Adrenal gland (tissue), 12 donors: ENCODE results near the gene INPP4A. TPM values are rescaled to one million over a fixed set of nuclear protein-coding genes. Genes with fewer than 3 reads are reported as not detected.

Experiments
- DNase-seq, 7 donors: peaks; one replicate each; pipeline ENCODE4 v3.0.0-alpha.2; 2019 to 2020
- H3K27ac ChIP-seq, 5 donors: fragments of 200-600 bp; sonication (generic) in 4 of 5; 1 replicate in 3 of 5; 2 replicates in 2 of 5; pipeline versions ENCODE4 v1.5.1 to v1.8.0; 2016 to 2020; ENCODE audit warnings: mild to moderate bottlenecking in 1 of 5
- H3K27me3 ChIP-seq: fragments of 200-600 bp; 2 replicates; pipeline ENCODE4 v1.8.0; 2021
- H3K36me3 ChIP-seq, 2 donors: fragments of 200-600 bp; replicated peaks in 1 of 2; 1 replicate in 1 of 2; 2 replicates in 1 of 2; pipeline versions ENCODE4 v1.5.1 to v1.8.0; 2018 to 2022
- H3K4me1 ChIP-seq, 2 donors: fragments of 200-600 bp; replicated peaks in 1 of 2; 1 replicate in 1 of 2; 2 replicates in 1 of 2; pipeline versions ENCODE4 v1.5.1 to v1.8.0; 2018 to 2021
- H3K4me3 ChIP-seq, 4 donors: fragments of 200-600 bp; sonication (generic) in 3 of 4; one replicate each; pipeline ENCODE4 v1.5.1; 2016 to 2018
- H3K9me3 ChIP-seq, 3 donors: fragments of 200-600 bp; sonication (generic) in 1 of 3; replicated peaks in 1 of 3; 1 replicate in 2 of 3; 2 replicates in 1 of 3; pipeline versions ENCODE4 v1.5.1 to v1.8.0; 2016 to 2021
- CTCF ChIP-seq, 6 experiments: fragments of 450-650 bp in 4 of 6; fragments of 200-600 bp in 2 of 6; sonication (generic) in 1 of 6; IDR thresholded peaks; 1 replicate in 5 of 6; 2 replicates in 1 of 6; pipeline versions ENCODE4 v1.5.1 to v1.8.0; 2016 to 2021; ENCODE audit warnings: antibody characterized with exemption in 6 of 6, mild to moderate bottlenecking in 2 of 6, moderate library complexity in 1 of 6
- POLR2A ChIP-seq, 2 donors: fragments of 450-650 bp; IDR thresholded peaks; one replicate each; pipeline ENCODE4 v1.6.1; 2017; ENCODE audit warnings: antibody characterized with exemption in 2 of 2, mild to moderate bottlenecking in 2 of 2, moderate library complexity in 1 of 2
- WGBS, 4 donors: extraction: QIAGEN DNeasy Blood & Tissue Kit in 2 of 4; methylation state at CpG; one replicate each; pipeline versions ENCODE4 v1.1.5 to v1.1.7; 2013 to 2017; 5-methylcytosine and 5-hydroxymethylcytosine counted together
- intact Hi-C, 2 donors: fragments of 100-400 bp; cut with DNase I; formaldehyde crosslinking; loops; one replicate each; pipeline versions ENCODE4 v1.14.1 to v1.15.0; 2022 to 2023
- polyA plus RNA-seq, 3 donors: library from polyadenylated mRNA; stranded (reverse); fragments of 200-250 nt in 2 of 3; fragments of 350-450 nt in 1 of 3; fragmentation: Illumina TruSeq in 1 of 3; extraction: RNeasy Lipid Tissue Mini Kit (QIAGEN cat#74804) in 1 of 3; gene quantifications; one replicate each; pipeline ENCODE4 v1.2.3, GENCODE V29; 2013 to 2014
- total RNA-seq, 9 donors: library from RNA; depleted of rRNA in 4 of 9; stranded (reverse); fragments of >200 nt in 4 of 9; fragments of 120-200 nt in 1 of 9; fragmentation: NEBNext Ultra II Directional in 1 of 9; extraction: Animal tissue kit (Norgen Biotek cat#: 25700) in 1 of 9; gene quantifications; one replicate each; pipeline versions ENCODE4 v1.1.0 to v1.2.4, GENCODE V29; 2013 to 2023
- donor health status: healthy with polysubstance abuse.
- donor health status: Bipolar disorder and iron deficiency.
- donor health status: DM: yes; HTN: yes; CAD: no.
- donor health status: DM: no; HTN: no; CAD: no.
- donor health status: DM: no; HTN: no; CAD: no.
- donor health status: DM: yes; HTN: yes; CAD: no.

The INPP4A gene
- total and polyA plus RNA-seq, 12 donors: 8.8 to 40.5 (median 27.3) TPM

- peak in 2 of 7 donors; percentile 11 to 46 for DNase-seq
- TF ChIP-seq CTCF (IDR thresholded peaks at IDR 0.05): no peak
- no peak for TF ChIP-seq POLR2A (IDR thresholded peaks at IDR 0.05)
- intact Hi-C loops: no loop called here
- no peak overlapping the region for H3K27ac ChIP-seq
- WGBS, 4 donors: 87 to 92% (median 88%) methylated on average over 6 to 10 of the region's 10 CpGs
- H3K4me3 ChIP-seq: no peak overlapping the region
- no peaks in the 10 kb centered on the region for H3K9me3 ChIP-seq
- no peaks in the 10 kb centered on the region for H3K27me3 ChIP-seq
- H3K36me3 ChIP-seq: peaks cover 0 to 28% of the 10 kb centered on the region in 2 donors
- no peaks in the 10 kb centered on the region for H3K4me1 ChIP-seq
These were observed 139.4 kb downstream of the INPP4A start for GRCh38 chr2:98583816-98584618.

- intact Hi-C loops: no loop called here
- Histone ChIP-seq H3K36me3 (peaks cover 0 to 24% of the 10 kb centered on the region in 2 donors), H3K4me1 (no peaks in the 10 kb centered on the region), H3K9me3 (no peaks in the 10 kb centered on the region), H3K27ac (no peak overlapping the region), H3K27me3 (no peaks in the 10 kb centered on the region), H3K4me3 (no peak overlapping the region)
- peak in 1 of 7 donors; percentile 35 for DNase-seq
- 94 to 97% (median 96%) methylated on average over 10 of the region's 10 CpGs for WGBS, 4 donors
- TF ChIP-seq CTCF (IDR thresholded peaks at IDR 0.05): no peak
- no peak for TF ChIP-seq POLR2A (IDR thresholded peaks at IDR 0.05)
These were observed 140.7 kb downstream of the INPP4A start for GRCh38 chr2:98585386-98585785.

GRCh38 chr2:98586551-98587140 is 142.0 kb downstream of the INPP4A start:
- WGBS, 4 donors: 92 to 98% (median 96%) methylated on average over 5 to 6 of the region's 6 CpGs
- Histone ChIP-seq H3K27me3 (no peaks in the 10 kb centered on the region), H3K4me1 (no peaks in the 10 kb centered on the region), H3K9me3 (no peaks in the 10 kb centered on the region), H3K36me3 (peaks cover 0 to 24% of the 10 kb centered on the region in 2 donors), H3K27ac (no peak overlapping the region), H3K4me3 (no peak overlapping the region)
- TF ChIP-seq CTCF (IDR thresholded peaks at IDR 0.05): no peak
- TF ChIP-seq POLR2A (IDR thresholded peaks at IDR 0.05): no peak
- intact Hi-C loops: no loop called here
- DNase-seq: peak in 1 of 7 donors; percentile 39

GRCh38 chr2:98588880-98589431 is 144.3 kb downstream of the INPP4A start:
- H3K9me3 ChIP-seq: no peaks in the 10 kb centered on the region
- H3K36me3 ChIP-seq: peaks cover 0 to 11% of the 10 kb centered on the region in 2 donors
- WGBS, 4 donors: 51 to 62% (median 56%) methylated on average over 4 of the region's 4 CpGs
- H3K27me3 ChIP-seq: no peaks in the 10 kb centered on the region
- no peaks in the 10 kb centered on the region for H3K4me1 ChIP-seq
- peak in 1 of 7 donors; percentile 30 for DNase-seq
- TF ChIP-seq POLR2A (IDR thresholded peaks at IDR 0.05) (no peak), CTCF (IDR thresholded peaks at IDR 0.05) (no peak)
- intact Hi-C loops: no loop called here
- H3K4me3 ChIP-seq: no peak overlapping the region
- H3K27ac ChIP-seq: no peak overlapping the region
